ENCODE results near the gene COQ10A.

COQ10A gene

DNA sequence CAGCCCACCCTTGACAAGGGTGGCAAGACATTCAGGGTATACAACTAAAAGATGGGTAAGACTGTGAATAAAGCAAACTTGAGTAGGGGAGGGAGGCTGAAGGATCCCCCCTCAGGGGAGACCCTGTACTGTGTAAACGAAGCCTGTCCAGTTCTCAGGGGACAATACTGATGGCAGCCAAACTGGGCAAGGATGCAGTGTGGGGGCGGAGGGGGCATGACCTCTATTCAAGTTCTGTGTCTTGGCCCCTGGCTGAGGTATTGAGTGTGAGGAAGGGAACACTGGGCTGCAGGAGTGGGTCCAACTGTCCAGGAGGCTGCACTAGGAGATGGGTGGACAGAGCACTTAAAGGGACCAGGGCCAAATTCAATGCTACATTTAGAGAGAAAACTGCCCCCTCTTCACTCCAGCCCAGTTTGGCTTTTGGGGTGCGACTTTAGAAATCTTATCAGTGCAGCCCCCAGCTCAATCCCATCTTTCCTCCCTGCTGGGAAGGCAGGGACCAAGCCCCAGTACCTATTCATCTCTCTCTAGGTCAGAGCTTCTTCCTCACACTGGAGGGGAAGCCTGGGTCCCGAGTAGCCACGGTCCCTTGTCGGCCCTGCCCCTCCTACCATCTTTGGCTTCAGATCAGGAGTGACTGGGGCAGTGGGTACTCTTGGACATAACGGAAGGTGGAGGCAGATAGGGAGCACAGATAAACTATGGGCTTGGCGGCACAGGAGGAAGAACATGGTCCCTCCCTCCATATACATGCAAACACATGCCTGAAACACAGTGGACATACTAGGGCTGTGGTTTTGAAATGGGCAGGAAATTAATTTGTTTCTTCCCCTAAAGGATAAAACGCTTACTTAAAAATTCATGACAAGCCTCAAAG, 25.1 kb upstream of the COQ10A start:
- Histone ChIP-seq H3K4me2 (ENCODE audit: low read length) (no peak overlapping the region), H3K4me1 (no peaks in the 10 kb centered on the region), H3K9me3 (ENCODE audit: control insufficient read depth, low read length) (no peaks in the 10 kb centered on the region), H2AFZ (no peak overlapping the region), H3K36me3 (ENCODE audit: control insufficient read depth, insufficient read depth, low read length) (no peaks in the 10 kb centered on the region), H3K27me3 (ENCODE audit: control insufficient read depth, insufficient read depth, low read length) (no peaks in the 10 kb centered on the region), H3K4me3 (ENCODE audit: low read depth, low read length) (no peak overlapping the region), H3K27ac (no peak overlapping the region), H3K79me2 (no peaks in the 10 kb centered on the region), H3K9ac (no peak overlapping the region)
- TF ChIP-seq, protein P1, sequence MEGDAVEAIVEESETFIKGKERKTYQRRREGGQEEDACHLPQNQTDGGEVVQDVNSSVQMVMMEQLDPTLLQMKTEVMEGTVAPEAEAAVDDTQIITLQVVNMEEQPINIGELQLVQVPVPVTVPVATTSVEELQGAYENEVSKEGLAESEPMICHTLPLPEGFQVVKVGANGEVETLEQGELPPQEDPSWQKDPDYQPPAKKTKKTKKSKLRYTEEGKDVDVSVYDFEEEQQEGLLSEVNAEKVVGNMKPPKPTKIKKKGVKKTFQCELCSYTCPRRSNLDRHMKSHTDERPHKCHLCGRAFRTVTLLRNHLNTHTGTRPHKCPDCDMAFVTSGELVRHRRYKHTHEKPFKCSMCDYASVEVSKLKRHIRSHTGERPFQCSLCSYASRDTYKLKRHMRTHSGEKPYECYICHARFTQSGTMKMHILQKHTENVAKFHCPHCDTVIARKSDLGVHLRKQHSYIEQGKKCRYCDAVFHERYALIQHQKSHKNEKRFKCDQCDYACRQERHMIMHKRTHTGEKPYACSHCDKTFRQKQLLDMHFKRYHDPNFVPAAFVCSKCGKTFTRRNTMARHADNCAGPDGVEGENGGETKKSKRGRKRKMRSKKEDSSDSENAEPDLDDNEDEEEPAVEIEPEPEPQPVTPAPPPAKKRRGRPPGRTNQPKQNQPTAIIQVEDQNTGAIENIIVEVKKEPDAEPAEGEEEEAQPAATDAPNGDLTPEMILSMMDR (IDR thresholded peaks at IDR 0.05): no peak

DNA sequence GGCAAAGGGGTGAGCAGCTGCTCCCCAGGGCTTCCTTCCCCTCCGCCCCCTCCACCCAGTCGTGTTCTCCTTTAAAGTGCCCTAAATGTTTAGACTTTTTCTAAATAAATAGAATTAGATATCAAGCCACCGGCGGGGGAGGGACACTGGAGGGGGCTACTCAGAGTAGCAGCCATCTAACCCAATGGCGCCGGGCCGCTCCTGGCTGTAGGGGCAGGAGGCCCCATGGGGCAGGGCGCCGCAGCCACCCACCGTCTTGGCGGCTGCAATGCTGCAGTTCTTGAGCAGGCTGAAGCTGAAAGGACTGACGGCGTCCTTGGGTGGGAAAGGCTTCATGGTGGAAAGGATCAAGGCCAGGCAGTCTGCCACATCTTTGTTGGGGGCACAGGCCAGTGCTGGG, 23.8 kb upstream of the COQ10A start:
- H3K9ac ChIP-seq: no peak overlapping the region
- H3K79me2 ChIP-seq: no peaks in the 10 kb centered on the region
- no peak overlapping the region for H3K4me2 ChIP-seq (ENCODE audit: low read length)
- H3K9me3 ChIP-seq (ENCODE audit: control insufficient read depth, low read length): no peaks in the 10 kb centered on the region
- H3K27me3 ChIP-seq (ENCODE audit: control insufficient read depth, insufficient read depth, low read length): no peaks in the 10 kb centered on the region
- H3K36me3 ChIP-seq (ENCODE audit: control insufficient read depth, insufficient read depth, low read length): no peaks in the 10 kb centered on the region
- no peak overlapping the region for H3K4me3 ChIP-seq (ENCODE audit: low read depth, low read length)
- no peak overlapping the region for H3K27ac ChIP-seq
- H2AFZ ChIP-seq: no peak overlapping the region
- no peaks in the 10 kb centered on the region for H3K4me1 ChIP-seq
- TF ChIP-seq, protein P1 (IDR thresholded peaks at IDR 0.05): no peak

DNA sequence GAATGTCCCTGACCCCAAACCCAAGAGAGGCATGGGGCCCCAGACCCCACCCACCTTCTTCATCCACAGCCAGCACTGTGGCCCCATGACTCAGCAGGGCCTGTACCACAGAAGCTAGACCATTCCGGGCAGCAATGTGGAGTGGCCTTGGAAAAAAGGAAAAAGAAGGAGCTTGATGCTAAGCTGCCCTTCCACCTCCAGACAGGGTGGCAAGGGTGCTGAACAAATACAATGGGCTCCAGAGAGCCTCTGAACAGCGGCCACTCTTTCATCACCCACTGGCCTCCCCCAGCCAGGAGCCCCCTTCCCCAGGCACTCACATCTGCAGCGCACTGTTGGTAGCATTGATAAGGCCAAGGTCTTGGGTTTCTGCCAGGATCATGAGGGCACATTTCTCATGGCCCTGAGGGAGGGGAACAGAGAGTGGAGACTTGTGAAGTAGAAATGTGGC, 23.0 kb upstream of the COQ10A start:
- Histone ChIP-seq H3K9ac (no peak overlapping the region), H3K4me3 (ENCODE audit: low read depth, low read length) (no peak overlapping the region), H3K4me1 (no peaks in the 10 kb centered on the region), H3K4me2 (ENCODE audit: low read length) (no peak overlapping the region), H3K9me3 (ENCODE audit: control insufficient read depth, low read length) (no peaks in the 10 kb centered on the region), H3K27me3 (ENCODE audit: control insufficient read depth, insufficient read depth, low read length) (no peaks in the 10 kb centered on the region), H3K36me3 (ENCODE audit: control insufficient read depth, insufficient read depth, low read length) (no peaks in the 10 kb centered on the region), H3K27ac (no peak overlapping the region), H2AFZ (no peak overlapping the region), H3K79me2 (peaks cover 3% of the 10 kb centered on the region)
- TF ChIP-seq, protein P1 (IDR thresholded peaks at IDR 0.05): no peak

DNA sequence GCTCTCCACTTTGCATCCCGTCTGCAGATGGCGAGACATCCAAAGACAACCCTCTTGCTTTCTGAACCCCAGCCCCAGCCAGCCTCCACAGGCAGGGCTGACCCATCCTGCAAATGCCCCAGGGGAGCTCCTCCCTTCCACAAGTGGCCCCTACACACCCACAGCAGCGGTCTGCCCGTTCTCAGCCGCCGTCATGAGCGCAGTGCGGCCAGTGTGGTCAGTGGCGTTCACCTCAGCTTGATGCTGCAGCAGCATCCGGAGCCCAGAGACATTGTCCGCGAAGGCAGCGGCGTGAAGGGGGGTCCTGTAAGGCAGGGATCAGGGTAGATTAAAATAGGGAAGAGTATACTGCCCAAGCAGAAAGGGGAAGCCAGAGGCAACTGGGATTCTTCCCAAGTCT, 22.2 kb upstream of the COQ10A start:
- H3K4me2 ChIP-seq (ENCODE audit: low read length): no peak overlapping the region
- no peak overlapping the region for H3K4me3 ChIP-seq (ENCODE audit: low read depth, low read length)
- H3K36me3 ChIP-seq (ENCODE audit: control insufficient read depth, insufficient read depth, low read length): no peaks in the 10 kb centered on the region
- H3K9me3 ChIP-seq (ENCODE audit: control insufficient read depth, low read length): no peaks in the 10 kb centered on the region
- no peaks in the 10 kb centered on the region for H3K4me1 ChIP-seq
- H3K27ac ChIP-seq: no peak overlapping the region
- H2AFZ ChIP-seq: no peak overlapping the region
- peaks cover 6% of the 10 kb centered on the region for H3K79me2 ChIP-seq
- H3K27me3 ChIP-seq (ENCODE audit: control insufficient read depth, insufficient read depth, low read length): no peaks in the 10 kb centered on the region
- H3K9ac ChIP-seq: no peak overlapping the region
- TF ChIP-seq, protein P1 (IDR thresholded peaks at IDR 0.05): no peak

DNA sequence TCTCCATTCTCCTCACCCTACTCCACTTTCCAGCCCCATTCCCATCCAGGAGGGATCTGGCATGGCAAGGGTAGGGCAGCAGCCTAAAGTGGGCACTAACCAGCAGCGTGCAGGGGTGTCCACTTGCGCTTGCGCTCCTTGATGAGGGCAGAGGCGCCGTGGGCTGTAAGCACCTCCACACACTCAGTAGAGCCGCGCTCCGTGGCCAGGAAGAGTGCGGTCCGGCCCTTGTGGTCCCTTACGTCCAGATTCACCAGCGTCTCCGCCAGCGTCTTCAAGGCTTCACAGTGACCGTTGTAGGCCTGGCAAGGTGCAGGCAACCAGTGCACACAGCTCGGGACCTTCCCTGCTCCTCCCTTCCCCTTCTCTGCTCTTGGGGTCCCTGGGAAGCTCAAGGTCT, 18.8 kb upstream of the COQ10A start:
- Histone ChIP-seq H3K4me1 (no peaks in the 10 kb centered on the region), H3K4me3 (ENCODE audit: low read depth, low read length) (no peak overlapping the region), H3K79me2 (peaks cover 7% of the 10 kb centered on the region), H2AFZ (no peak overlapping the region), H3K27ac (no peak overlapping the region), H3K27me3 (ENCODE audit: control insufficient read depth, insufficient read depth, low read length) (no peaks in the 10 kb centered on the region), H3K9me3 (ENCODE audit: control insufficient read depth, low read length) (no peaks in the 10 kb centered on the region), H3K9ac (no peak overlapping the region), H3K4me2 (ENCODE audit: low read length) (no peak overlapping the region), H3K36me3 (ENCODE audit: control insufficient read depth, insufficient read depth, low read length) (no peaks in the 10 kb centered on the region)
- TF ChIP-seq, protein P1 (IDR thresholded peaks at IDR 0.05): no peak
